Muscle layer of colon (tissue), 2 donors: ENCODE results near the gene RPP40.

Experiments
- H3K27ac ChIP-seq: one replicate; pipeline ENCODE4 v1.7.0; 2013; ENCODE audit warnings: low read depth, mild to moderate bottlenecking, low read length, moderate library complexity
- H3K27me3 ChIP-seq, 2 donors: one replicate each; pipeline ENCODE4 v1.7.0; 2013; ENCODE audit warnings: low read length in 2 of 2, mild to moderate bottlenecking in 2 of 2; ENCODE audit not compliant: insufficient read depth in 2 of 2, control insufficient read depth in 1 of 2
- H3K36me3 ChIP-seq: one replicate; pipeline ENCODE4 v1.7.0; 2013; ENCODE audit warnings: mild to moderate bottlenecking, low read length; ENCODE audit not compliant: insufficient read depth
- H3K4me1 ChIP-seq: one replicate; pipeline ENCODE4 v1.7.0; 2013; ENCODE audit warnings: mild to moderate bottlenecking, low read length; ENCODE audit not compliant: insufficient read depth
- H3K4me3 ChIP-seq, 2 donors: one replicate each; pipeline ENCODE4 v1.7.0; 2013; ENCODE audit warnings: low read length in 2 of 2, low read depth in 1 of 2, mild to moderate bottlenecking in 1 of 2, moderate library complexity in 1 of 2
- H3K9ac ChIP-seq: one replicate; pipeline ENCODE4 v1.7.0; 2013; ENCODE audit warnings: low read length
- H3K9me3 ChIP-seq: one replicate; pipeline ENCODE4 v1.7.0; 2013; ENCODE audit warnings: mild to moderate bottlenecking, low read length
- donor health status: abdominal sarcoma.
- donor health status: Adenocarcinoma of cecum.

The RPP40 gene

GRCh38 chr6:4967301-4968030, 36.4 kb downstream of the RPP40 start:
- H3K4me3 ChIP-seq: no peak overlapping the region
- H3K9ac ChIP-seq: no peak overlapping the region
- H3K9me3 ChIP-seq: no peaks in the 10 kb centered on the region
- H3K27ac ChIP-seq: no peak overlapping the region
- no peaks in the 10 kb centered on the region for H3K27me3 ChIP-seq
- H3K4me1 ChIP-seq: peaks cover 23% of the 10 kb centered on the region
- H3K36me3 ChIP-seq: no peaks in the 10 kb centered on the region

GRCh38 chr6:4965562-4966389, 38.1 kb downstream of the RPP40 start:
- H3K4me1 ChIP-seq: peaks cover 22% of the 10 kb centered on the region
- H3K4me3 ChIP-seq: no peak overlapping the region
- no peak overlapping the region for H3K9ac ChIP-seq
- no peaks in the 10 kb centered on the region for H3K27me3 ChIP-seq
- no peaks in the 10 kb centered on the region for H3K9me3 ChIP-seq
- H3K27ac ChIP-seq: no peak overlapping the region
- H3K36me3 ChIP-seq: no peaks in the 10 kb centered on the region

- no peak overlapping the region for H3K4me3 ChIP-seq
- no peaks in the 10 kb centered on the region for H3K27me3 ChIP-seq
- no peaks in the 10 kb centered on the region for H3K9me3 ChIP-seq
- H3K4me1 ChIP-seq: peaks cover 17% of the 10 kb centered on the region
- H3K9ac ChIP-seq: no peak overlapping the region
- H3K36me3 ChIP-seq: no peaks in the 10 kb centered on the region
- no peak overlapping the region for H3K27ac ChIP-seq
Measured at GRCh38 chr6:4964675-4965561, 38.9 kb downstream of the RPP40 start.

DNA sequence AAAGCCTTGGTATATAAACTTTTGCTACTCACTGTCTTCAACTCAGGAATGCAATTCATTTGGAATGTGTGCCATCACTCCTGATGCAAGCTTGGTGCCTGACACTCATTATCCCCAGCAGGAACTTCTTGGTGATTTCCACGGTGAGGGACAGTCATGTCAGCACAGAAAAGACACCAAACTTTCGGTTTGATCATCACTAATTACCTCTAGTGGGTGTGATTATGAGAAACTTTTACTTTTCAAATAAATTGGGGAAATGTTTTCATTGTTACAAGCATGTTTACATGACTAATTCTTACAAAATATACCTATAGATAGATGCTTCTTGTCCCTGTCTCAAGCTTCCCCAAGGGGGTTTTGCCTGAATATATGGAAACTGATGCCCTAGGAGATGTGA, 40.9 kb downstream of the RPP40 start:
- Histone ChIP-seq H3K4me1 (peaks cover 17% of the 10 kb centered on the region), H3K9ac (no peak overlapping the region), H3K27me3 (no peaks in the 10 kb centered on the region), H3K4me3 (no peak overlapping the region), H3K36me3 (no peaks in the 10 kb centered on the region), H3K27ac (no peak overlapping the region), H3K9me3 (no peaks in the 10 kb centered on the region)

DNA sequence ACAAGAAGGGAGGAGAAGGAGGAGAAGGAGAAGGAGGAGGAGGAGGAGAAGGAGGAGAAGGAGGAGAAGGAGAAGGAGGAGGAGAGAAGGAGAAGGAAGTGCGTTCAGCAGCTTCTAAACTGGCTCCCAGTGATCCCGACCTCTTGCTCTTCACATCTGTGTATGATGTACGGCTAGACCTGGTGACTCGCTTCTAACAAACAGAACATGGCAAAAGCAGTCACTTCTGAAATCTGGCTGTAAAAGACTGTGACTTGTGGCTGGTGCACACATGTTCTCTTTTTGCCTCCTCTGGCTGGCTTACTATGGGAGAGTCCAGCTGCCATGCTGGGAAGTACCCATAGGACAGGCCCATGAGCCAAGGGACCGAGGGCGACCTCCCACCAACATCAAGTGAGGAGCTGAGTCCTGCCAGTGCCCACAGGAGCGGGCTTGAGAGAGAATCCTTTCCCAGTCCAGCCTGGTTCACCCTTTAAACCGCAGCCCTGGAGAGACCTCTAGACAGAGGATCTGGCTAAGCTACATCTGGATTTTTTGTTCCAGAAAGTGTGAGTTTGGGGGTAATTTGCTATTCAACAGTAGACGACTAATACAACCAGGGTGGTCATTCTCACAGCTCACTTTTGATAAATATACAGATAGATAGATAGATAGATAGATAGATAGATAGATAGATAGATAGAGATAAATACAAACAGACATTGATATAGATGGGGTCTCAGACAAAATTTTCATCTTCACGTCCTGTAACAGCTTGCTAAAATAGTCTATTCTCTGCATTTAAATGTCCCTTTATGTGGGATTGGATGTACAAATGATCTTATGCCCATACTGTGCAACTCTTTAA, 42.3 kb downstream of the RPP40 start:
- no peaks in the 10 kb centered on the region for H3K27me3 ChIP-seq
- no peaks in the 10 kb centered on the region for H3K36me3 ChIP-seq
- H3K9me3 ChIP-seq: no peaks in the 10 kb centered on the region
- no peak overlapping the region for H3K4me3 ChIP-seq
- peaks cover 17% of the 10 kb centered on the region for H3K4me1 ChIP-seq
- no peak overlapping the region for H3K27ac ChIP-seq
- no peak overlapping the region for H3K9ac ChIP-seq

- Histone ChIP-seq H3K36me3 (peaks cover 9% of the 10 kb centered on the region), H3K9me3 (no peaks in the 10 kb centered on the region), H3K4me1 (no peaks in the 10 kb centered on the region), H3K27me3 (no peaks in the 10 kb centered on the region), H3K27ac (no peak overlapping the region), H3K9ac (no peak overlapping the region), H3K4me3 (no peak overlapping the region)
Measured at GRCh38 chr6:4958624-4959023, 45.2 kb downstream of the RPP40 start.

- Histone ChIP-seq H3K4me1 (no peaks in the 10 kb centered on the region), H3K9ac (no peak overlapping the region), H3K9me3 (no peaks in the 10 kb centered on the region), H3K27me3 (no peaks in the 10 kb centered on the region), H3K36me3 (peaks cover 10% of the 10 kb centered on the region), H3K4me3 (no peak overlapping the region), H3K27ac (no peak overlapping the region)
Measured at GRCh38 chr6:4957521-4958231, 46.2 kb downstream of the RPP40 start.

- Histone ChIP-seq H3K36me3 (peaks cover 10% of the 10 kb centered on the region), H3K4me3 (no peak overlapping the region), H3K9ac (no peak overlapping the region), H3K27me3 (no peaks in the 10 kb centered on the region), H3K9me3 (no peaks in the 10 kb centered on the region), H3K27ac (no peak overlapping the region), H3K4me1 (no peaks in the 10 kb centered on the region)
Measured at GRCh38 chr6:4956625-4957024, 47.2 kb downstream of the RPP40 start.

DNA sequence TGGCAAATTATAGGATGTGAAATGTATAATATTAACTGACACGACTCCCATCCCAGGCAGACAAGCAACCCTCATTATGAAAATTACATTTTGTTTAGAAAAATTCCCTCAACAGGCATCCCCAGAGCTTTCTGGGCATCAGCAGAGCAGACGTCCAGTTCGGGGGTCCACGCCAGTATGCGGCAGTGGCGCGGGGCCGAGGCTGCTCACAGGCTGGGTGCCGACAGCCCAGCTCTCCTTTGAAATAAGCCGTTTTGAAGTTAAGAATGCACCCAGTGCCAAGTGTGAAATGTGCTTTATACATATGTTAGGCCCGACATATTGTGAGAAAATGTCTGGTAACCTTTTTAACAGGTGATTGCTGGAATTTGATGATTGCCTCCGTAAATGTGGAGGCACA, 50.4 kb downstream of the RPP40 start:
- peaks cover 18% of the 10 kb centered on the region for H3K36me3 ChIP-seq
- no peak overlapping the region for H3K4me3 ChIP-seq
- no peaks in the 10 kb centered on the region for H3K9me3 ChIP-seq
- no peaks in the 10 kb centered on the region for H3K4me1 ChIP-seq
- H3K27me3 ChIP-seq: no peaks in the 10 kb centered on the region
- H3K27ac ChIP-seq: no peak overlapping the region
- H3K9ac ChIP-seq: no peak overlapping the region

GRCh38 chr6:4950836-4951533, 52.9 kb downstream of the RPP40 start:
- Histone ChIP-seq H3K36me3 (peaks cover 28% of the 10 kb centered on the region), H3K4me3 (no peak overlapping the region), H3K9me3 (no peaks in the 10 kb centered on the region), H3K27ac (no peak overlapping the region), H3K9ac (no peak overlapping the region), H3K4me1 (no peaks in the 10 kb centered on the region), H3K27me3 (no peaks in the 10 kb centered on the region)
